GM12892 (cell line): ENCODE measurements around the gene WDR45B.

Experiments used
- POLR2A ChIP-seq: IDR thresholded peaks from 2 replicates; pipeline ENCODE4 v1.6.1; 2011; ENCODE audit warnings: low read depth, low read length, control low read depth
- POLR2AphosphoS5 ChIP-seq: IDR thresholded peaks from 2 replicates; pipeline ENCODE4 v1.6.1; 2011; ENCODE audit warnings: low read depth, low read length, control low read depth

GRCh38 chr17:82668631-82669099 lies 20.4 kb upstream of the WDR45B start:
- TF ChIP-seq POLR2AphosphoS5 (no peak), POLR2A (no peak)
